HCT116 (cell line): ENCODE data around the gene KHDRBS1. TPM values are rescaled to one million over a fixed set of nuclear protein-coding genes. Genes with fewer than 3 reads are reported as not detected.

ENCODE experiments used
- ATAC-seq: fragments of 200-7000 bp; cut with Tn5 transposase; 2 replicates; pipeline ENCODE4 v1.9.1; 2020; ENCODE audit warnings: mild to moderate bottlenecking, moderate library complexity
- BruUV-seq: library from RNA; stranded (reverse); fragments of 400-500 nt; replicated peaks from 2 replicates; lab custom pipeline; 2021; lab: Mats Ljungman, UMichigan
- CTCF ChIA-PET: fragments of 300-600 bp; sonication (Branson Sonifier 250); formaldehyde crosslinking; loops from one replicate; lab custom pipeline; 2021; ENCODE audit warnings: antibody characterized with exemption; lab: Charles Lee
- POLR2A ChIA-PET: fragments of 300-600, 350-600 bp; sonication (Branson Sonifier 250); formaldehyde crosslinking; loops from one replicate; lab custom pipeline; 2021; ENCODE audit warnings: antibody characterized with exemption; lab: Charles Lee
- RAD21 ChIA-PET, 2 experiments: fragments of 300-600 bp; sonication (Branson Sonifier 250); formaldehyde crosslinking; loops; one replicate each; lab custom pipeline; 2023; ENCODE audit warnings: low total read pairs in 2 of 2; ENCODE audit not compliant: uncharacterized antibody in 2 of 2, unreplicated experiment in 2 of 2, low non-redundant PET in 1 of 2; lab: Charles Lee
- DNase-seq: peaks from one replicate; pipeline ENCODE4 v3.0.0-alpha.2; 2010; ENCODE audit warnings: low read depth, low spot score
- H2AFZ ChIP-seq: fragments of 200-600 bp; shearing (Covaris generic), sonication (generic); 2 replicates; pipeline ENCODE4 v1.6.1; 2017; ENCODE audit warnings: low read depth, mixed run types, mixed read lengths, antibody characterized with exemption, low read length; ENCODE audit not compliant: poor library complexity, severe bottlenecking
- H3K27ac ChIP-seq: 2 replicates; pipeline ENCODE4 v1.5.1; 2012; ENCODE audit warnings: low read depth, low read length
- H3K27me3 ChIP-seq: fragments of 200-600 bp; sonication (generic); 2 replicates; pipeline ENCODE4 v1.6.1; 2016; ENCODE audit warnings: mixed run types, low read length, mixed read lengths; ENCODE audit not compliant: insufficient read depth
- H3K36me3 ChIP-seq, 2 experiments: fragments of 200-500 bp in 1 of 2; fragments of 200-600 bp in 1 of 2; sonication (Bioruptor generic) in 1 of 2; sonication (generic) in 1 of 2; 2 replicates each; pipeline versions ENCODE4 v1.5.1 to v1.6.1; 2014 to 2016; ENCODE audit warnings: low read length in 2 of 2, inconsistent platforms in 1 of 2, mixed read lengths in 1 of 2, mixed run types in 1 of 2; ENCODE audit not compliant: insufficient read depth in 2 of 2, control insufficient read depth in 1 of 2
- H3K4me1 ChIP-seq, 2 experiments: fragments of 200-600 bp in 1 of 2; sonication (generic) in 1 of 2; 2 replicates each; pipeline versions ENCODE4 v1.5.1 to v1.6.1; 2012 to 2017; ENCODE audit warnings: low read length in 2 of 2, inconsistent platforms in 1 of 2, mild to moderate bottlenecking in 1 of 2, mixed read lengths in 1 of 2, mixed run types in 1 of 2, moderate library complexity in 1 of 2; ENCODE audit not compliant: insufficient read depth in 2 of 2, control insufficient read depth in 1 of 2
- H3K4me2 ChIP-seq: fragments of 200-600 bp; sonication (generic); 2 replicates; pipeline ENCODE4 v1.6.1; 2017; ENCODE audit warnings: mixed run types, low read length, mixed read lengths
- H3K4me3 ChIP-seq, 2 experiments: fragments of 200-600 bp in 1 of 2; sonication (generic) in 1 of 2; replicated peaks in 1 of 2; 2 replicates each; pipeline ENCODE4 v1.5.1; 2011 to 2016; ENCODE audit warnings: low read length in 2 of 2, control low read depth in 1 of 2, low read depth in 1 of 2, mild to moderate bottlenecking in 1 of 2, mixed read lengths in 1 of 2, mixed run types in 1 of 2
- H3K79me2 ChIP-seq: fragments of 200-600 bp; sonication (generic); 2 replicates; pipeline ENCODE4 v1.6.1; 2017; ENCODE audit warnings: mild to moderate bottlenecking, mixed run types, low read length, moderate library complexity, mixed read lengths; ENCODE audit not compliant: insufficient read depth
- H3K9ac ChIP-seq: fragments of 200-600 bp; sonication (generic); 2 replicates; pipeline ENCODE4 v1.6.1; 2016; ENCODE audit warnings: low read length, mixed read lengths
- H3K9me2 ChIP-seq: fragments of 200-600 bp; sonication (generic), shearing (Covaris generic); 2 replicates; pipeline ENCODE4 v1.6.1; 2017; ENCODE audit warnings: mixed run types, mild to moderate bottlenecking, moderate library complexity; ENCODE audit not compliant: insufficient read depth
- H3K9me3 ChIP-seq, 2 experiments: fragments of 200-500 bp in 1 of 2; fragments of 200-600 bp in 1 of 2; sonication (Bioruptor generic) in 1 of 2; sonication (generic) in 1 of 2; 2 replicates each; pipeline ENCODE4 v1.6.1; 2014 to 2017; ENCODE audit warnings: low read length in 2 of 2, mixed read lengths in 2 of 2, inconsistent platforms in 1 of 2, low read depth in 1 of 2, mild to moderate bottlenecking in 1 of 2, mixed run types in 1 of 2, moderate library complexity in 1 of 2; ENCODE audit not compliant: control insufficient read depth in 1 of 2, insufficient read depth in 1 of 2
- H4K20me1 ChIP-seq: fragments of 200-600 bp; sonication (generic), shearing (Covaris generic); 2 replicates; pipeline ENCODE4 v1.6.1; 2017; ENCODE audit warnings: mixed run types, mild to moderate bottlenecking, moderate library complexity; ENCODE audit not compliant: insufficient read depth
- CBX3 ChIP-seq: IDR thresholded peaks from 2 replicates; pipeline ENCODE4 v1.6.1; 2012; ENCODE audit warnings: low read depth
- CEBPB ChIP-seq: IDR thresholded peaks from 2 replicates; pipeline ENCODE4 v1.6.1; 2012; ENCODE audit warnings: low read depth
- EGR1 ChIP-seq: IDR thresholded peaks from 2 replicates; pipeline ENCODE4 v1.6.1; 2012; ENCODE audit warnings: low read depth
- ELF1 ChIP-seq: IDR thresholded peaks from 2 replicates; pipeline ENCODE4 v1.6.1; 2012; ENCODE audit warnings: low read depth, borderline replicate concordance
- EZH2 ChIP-seq: fragments of 200-600 bp; sonication (generic); IDR thresholded peaks from 2 replicates; pipeline ENCODE4 v1.6.1; 2017; ENCODE audit warnings: antibody characterized with exemption, mixed run types
- EZH2phosphoT487 ChIP-seq: fragments of 200-600 bp; IDR thresholded peaks from 2 replicates; pipeline ENCODE4 v1.6.1; 2018; ENCODE audit warnings: antibody characterized with exemption, borderline replicate concordance
- JUND ChIP-seq: IDR thresholded peaks from 2 replicates; pipeline ENCODE4 v1.6.1; 2012
- POLR2A ChIP-seq: IDR thresholded peaks from 2 replicates; pipeline ENCODE4 v1.7.0; 2011; ENCODE audit warnings: borderline replicate concordance; ENCODE audit not compliant: insufficient read depth, insufficient read length; ENCODE audit errors: extremely low read depth
- POLR2AphosphoS5 ChIP-seq: IDR thresholded peaks from 2 replicates; pipeline ENCODE4 v1.6.1; 2011; ENCODE audit warnings: mild to moderate bottlenecking, low read depth, low read length, moderate library complexity
- SIN3A ChIP-seq: IDR thresholded peaks from 2 replicates; pipeline ENCODE4 v1.6.1; 2012; ENCODE audit warnings: low read depth
- SP1 ChIP-seq: IDR thresholded peaks from 2 replicates; pipeline ENCODE4 v1.6.1; 2012; ENCODE audit warnings: low read depth
- TCF7L2 ChIP-seq: IDR thresholded peaks from 2 replicates; pipeline ENCODE4 v1.7.0; 2011; ENCODE audit warnings: borderline replicate concordance, inconsistent platforms; ENCODE audit not compliant: insufficient read depth, insufficient read length; ENCODE audit errors: extremely low read depth
- YY1 ChIP-seq: IDR thresholded peaks from 2 replicates; pipeline ENCODE4 v1.6.1; 2011; ENCODE audit warnings: low read length, low read depth, moderate library complexity, mild to moderate bottlenecking; ENCODE audit not compliant: insufficient replicate concordance; ENCODE audit errors: extremely low read depth
- ZFX ChIP-seq: fragments of 450-650 bp; IDR thresholded peaks from 2 replicates; pipeline ENCODE4 v1.6.1; 2017
- ZNF274 ChIP-seq: fragments of 200-500 bp; sonication (Bioruptor generic); IDR thresholded peaks from 2 replicates; pipeline ENCODE4 v1.6.1; 2014; ENCODE audit warnings: mild to moderate bottlenecking, low read depth, low read length, inconsistent platforms
- intact Hi-C: fragments of 100-400 bp; cut with micrococcal nuclease; formaldehyde crosslinking; loops from 2 replicates; pipeline ENCODE4 v1.10.0; 2022
- total RNA-seq: library from RNA; stranded (reverse); gene quantifications from one replicate; pipeline ENCODE4 v1.2.1, GENCODE V29; 2021; ENCODE audit not compliant: unreplicated experiment
- TF ChIP-seq, protein P1 (sequence below): IDR thresholded peaks from 2 replicates; pipeline ENCODE4 v1.6.1; 2011; ENCODE audit warnings: mild to moderate bottlenecking, low read length, moderate library complexity; ENCODE audit not compliant: insufficient replicate concordance; ENCODE audit errors: extremely low read depth
- TF ChIP-seq, protein P2 (sequence below): IDR thresholded peaks from 2 replicates; pipeline ENCODE4 v1.6.1; 2012
- TF ChIP-seq, protein P3 (sequence below), 3 experiments: fragments of 200-600 bp in 1 of 3; sonication (generic) in 1 of 3; IDR thresholded peaks in 2 of 3; conservative IDR thresholded peaks in 1 of 3; 2 replicates each; pipeline ENCODE4 v1.5.1; 2012 to 2017; ENCODE audit warnings: low read depth in 2 of 3, low read length in 2 of 3, antibody characterized with exemption in 1 of 3, borderline replicate concordance in 1 of 3, control low read depth in 1 of 3, mild to moderate bottlenecking in 1 of 3, mixed read lengths in 1 of 3, mixed run types in 1 of 3, moderate library complexity in 1 of 3; ENCODE audit not compliant: insufficient read depth in 1 of 3
- TF ChIP-seq, protein P4 (sequence below): IDR thresholded peaks from 2 replicates; pipeline ENCODE4 v1.6.1; 2012
- TF ChIP-seq, protein P5 (sequence below): IDR thresholded peaks from 2 replicates; pipeline ENCODE4 v1.6.1; 2012; ENCODE audit warnings: low read depth

The KHDRBS1 gene
- total RNA-seq, 1 experiment from 2014 or later: 215 TPM

DNA sequence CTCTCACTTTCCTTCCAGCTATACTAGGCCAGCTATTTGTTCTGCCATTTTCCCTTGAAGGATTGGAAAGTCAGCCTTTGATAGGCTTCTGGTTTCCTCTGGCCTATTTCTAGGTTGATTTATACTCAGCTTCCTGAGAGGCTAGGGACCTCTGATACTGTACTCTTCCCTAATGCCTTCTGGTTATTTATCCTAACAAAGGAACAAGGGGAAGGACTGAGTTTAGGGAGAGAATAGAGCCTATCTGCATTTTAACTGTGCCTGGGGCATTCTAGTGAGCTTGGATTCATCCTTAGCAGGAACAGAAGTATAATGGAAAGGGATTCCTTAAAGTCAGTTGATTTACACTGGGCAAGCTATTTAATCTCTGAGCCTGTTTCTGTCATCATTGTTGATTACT is 47.2 kb downstream of the KHDRBS1 start:
- ChIA-PET CTCF (interaction anchor here (0.8 to 1.6 kb wide), 3 partner anchors 57 to 271 kb away, joined by 3 to 4 read pairs (median 3); no protein-coding TSS in a partner anchor), POLR2A (interaction anchor here (1.4 to 2.5 kb wide), 2 partner anchors 12 to 48 kb away, joined by 5 to 8 read pairs; partner anchors contain the start of genes KHDRBS1 and TMEM39B), RAD21 (no interaction called here)
- peaks cover 9% of the 10 kb centered on the region; the same call in 1 of the 2 replicates for H3K79me2 ChIP-seq
- TF ChIP-seq, protein P1, sequence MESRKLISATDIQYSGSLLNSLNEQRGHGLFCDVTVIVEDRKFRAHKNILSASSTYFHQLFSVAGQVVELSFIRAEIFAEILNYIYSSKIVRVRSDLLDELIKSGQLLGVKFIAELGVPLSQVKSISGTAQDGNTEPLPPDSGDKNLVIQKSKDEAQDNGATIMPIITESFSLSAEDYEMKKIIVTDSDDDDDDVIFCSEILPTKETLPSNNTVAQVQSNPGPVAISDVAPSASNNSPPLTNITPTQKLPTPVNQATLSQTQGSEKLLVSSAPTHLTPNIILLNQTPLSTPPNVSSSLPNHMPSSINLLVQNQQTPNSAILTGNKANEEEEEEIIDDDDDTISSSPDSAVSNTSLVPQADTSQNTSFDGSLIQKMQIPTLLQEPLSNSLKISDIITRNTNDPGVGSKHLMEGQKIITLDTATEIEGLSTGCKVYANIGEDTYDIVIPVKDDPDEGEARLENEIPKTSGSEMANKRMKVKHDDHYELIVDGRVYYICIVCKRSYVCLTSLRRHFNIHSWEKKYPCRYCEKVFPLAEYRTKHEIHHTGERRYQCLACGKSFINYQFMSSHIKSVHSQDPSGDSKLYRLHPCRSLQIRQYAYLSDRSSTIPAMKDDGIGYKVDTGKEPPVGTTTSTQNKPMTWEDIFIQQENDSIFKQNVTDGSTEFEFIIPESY: no peak
- no peak for TF ChIP-seq EZH2phosphoT487
- TF ChIP-seq ZFX: no peak
- no peak for TF ChIP-seq EGR1
- TF ChIP-seq ELF1: no peak
- TF ChIP-seq ZNF274: no peak
- TF ChIP-seq EZH2: no peak
- no peak for TF ChIP-seq JUND
- no peak for TF ChIP-seq CEBPB
- TF ChIP-seq TCF7L2: no peak
- TF ChIP-seq, protein P2, sequence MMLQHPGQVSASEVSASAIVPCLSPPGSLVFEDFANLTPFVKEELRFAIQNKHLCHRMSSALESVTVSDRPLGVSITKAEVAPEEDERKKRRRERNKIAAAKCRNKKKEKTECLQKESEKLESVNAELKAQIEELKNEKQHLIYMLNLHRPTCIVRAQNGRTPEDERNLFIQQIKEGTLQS: no peak
- TF ChIP-seq YY1: no peak
- TF ChIP-seq SP1: no peak
- TF ChIP-seq POLR2A: no peak
- no peak for TF ChIP-seq POLR2AphosphoS5
- no peak for TF ChIP-seq CBX3
- TF ChIP-seq, protein P3, sequence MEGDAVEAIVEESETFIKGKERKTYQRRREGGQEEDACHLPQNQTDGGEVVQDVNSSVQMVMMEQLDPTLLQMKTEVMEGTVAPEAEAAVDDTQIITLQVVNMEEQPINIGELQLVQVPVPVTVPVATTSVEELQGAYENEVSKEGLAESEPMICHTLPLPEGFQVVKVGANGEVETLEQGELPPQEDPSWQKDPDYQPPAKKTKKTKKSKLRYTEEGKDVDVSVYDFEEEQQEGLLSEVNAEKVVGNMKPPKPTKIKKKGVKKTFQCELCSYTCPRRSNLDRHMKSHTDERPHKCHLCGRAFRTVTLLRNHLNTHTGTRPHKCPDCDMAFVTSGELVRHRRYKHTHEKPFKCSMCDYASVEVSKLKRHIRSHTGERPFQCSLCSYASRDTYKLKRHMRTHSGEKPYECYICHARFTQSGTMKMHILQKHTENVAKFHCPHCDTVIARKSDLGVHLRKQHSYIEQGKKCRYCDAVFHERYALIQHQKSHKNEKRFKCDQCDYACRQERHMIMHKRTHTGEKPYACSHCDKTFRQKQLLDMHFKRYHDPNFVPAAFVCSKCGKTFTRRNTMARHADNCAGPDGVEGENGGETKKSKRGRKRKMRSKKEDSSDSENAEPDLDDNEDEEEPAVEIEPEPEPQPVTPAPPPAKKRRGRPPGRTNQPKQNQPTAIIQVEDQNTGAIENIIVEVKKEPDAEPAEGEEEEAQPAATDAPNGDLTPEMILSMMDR (IDR thresholded peaks at IDR 0.05 in 2 of 3, conservative IDR thresholded peaks at IDR 0.05 in 1 of 3; ENCODE audit: borderline replicate concordance in 1 of 3, insufficient read depth in 1 of 3, low read depth in 2 of 3, low read length in 2 of 3): no peak
- TF ChIP-seq, protein P4, sequence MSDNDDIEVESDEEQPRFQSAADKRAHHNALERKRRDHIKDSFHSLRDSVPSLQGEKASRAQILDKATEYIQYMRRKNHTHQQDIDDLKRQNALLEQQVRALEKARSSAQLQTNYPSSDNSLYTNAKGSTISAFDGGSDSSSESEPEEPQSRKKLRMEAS: no peak
- TF ChIP-seq, protein P5, sequence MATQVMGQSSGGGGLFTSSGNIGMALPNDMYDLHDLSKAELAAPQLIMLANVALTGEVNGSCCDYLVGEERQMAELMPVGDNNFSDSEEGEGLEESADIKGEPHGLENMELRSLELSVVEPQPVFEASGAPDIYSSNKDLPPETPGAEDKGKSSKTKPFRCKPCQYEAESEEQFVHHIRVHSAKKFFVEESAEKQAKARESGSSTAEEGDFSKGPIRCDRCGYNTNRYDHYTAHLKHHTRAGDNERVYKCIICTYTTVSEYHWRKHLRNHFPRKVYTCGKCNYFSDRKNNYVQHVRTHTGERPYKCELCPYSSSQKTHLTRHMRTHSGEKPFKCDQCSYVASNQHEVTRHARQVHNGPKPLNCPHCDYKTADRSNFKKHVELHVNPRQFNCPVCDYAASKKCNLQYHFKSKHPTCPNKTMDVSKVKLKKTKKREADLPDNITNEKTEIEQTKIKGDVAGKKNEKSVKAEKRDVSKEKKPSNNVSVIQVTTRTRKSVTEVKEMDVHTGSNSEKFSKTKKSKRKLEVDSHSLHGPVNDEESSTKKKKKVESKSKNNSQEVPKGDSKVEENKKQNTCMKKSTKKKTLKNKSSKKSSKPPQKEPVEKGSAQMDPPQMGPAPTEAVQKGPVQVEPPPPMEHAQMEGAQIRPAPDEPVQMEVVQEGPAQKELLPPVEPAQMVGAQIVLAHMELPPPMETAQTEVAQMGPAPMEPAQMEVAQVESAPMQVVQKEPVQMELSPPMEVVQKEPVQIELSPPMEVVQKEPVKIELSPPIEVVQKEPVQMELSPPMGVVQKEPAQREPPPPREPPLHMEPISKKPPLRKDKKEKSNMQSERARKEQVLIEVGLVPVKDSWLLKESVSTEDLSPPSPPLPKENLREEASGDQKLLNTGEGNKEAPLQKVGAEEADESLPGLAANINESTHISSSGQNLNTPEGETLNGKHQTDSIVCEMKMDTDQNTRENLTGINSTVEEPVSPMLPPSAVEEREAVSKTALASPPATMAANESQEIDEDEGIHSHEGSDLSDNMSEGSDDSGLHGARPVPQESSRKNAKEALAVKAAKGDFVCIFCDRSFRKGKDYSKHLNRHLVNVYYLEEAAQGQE: no peak
- TF ChIP-seq SIN3A: no peak
- H3K9me2 ChIP-seq: no peaks in the 10 kb centered on the region
- no peaks in the 10 kb centered on the region for H3K9me3 ChIP-seq
- DNase-seq (no peak), ATAC-seq (no peak)
- H3K27me3 ChIP-seq: no peaks in the 10 kb centered on the region
- H2AFZ ChIP-seq: no peak overlapping the region
- H3K4me3 ChIP-seq: no peak overlapping the region
- H3K4me1 ChIP-seq: peaks cover 15 to 16% of the 10 kb centered on the region in 2 experiments; a peak in 3 of 4 replicates
- H4K20me1 ChIP-seq: no peaks in the 10 kb centered on the region
- H3K9ac ChIP-seq: no peak overlapping the region
- BruUV-seq: no TSS peak
- no peak overlapping the region for H3K4me2 ChIP-seq
- H3K36me3 ChIP-seq: peaks cover 36 to 46% of the 10 kb centered on the region in 2 experiments
- intact Hi-C loops: loop anchor here (10.0 kb wide), 1 partner anchor 246 kb away; the partner anchor contains the start of gene SPOCD1
- no peak overlapping the region; the same call in 1 of the 2 replicates for H3K27ac ChIP-seq
